ENCODE data around the gene ANKRD24. TPM values are rescaled to one million over a fixed set of nuclear protein-coding genes. Genes with fewer than 3 reads are reported as not detected.

ANKRD24 gene
- total RNA-seq, 6 experiments from 2014 or later = 0.11 to 0.81 (median 0.54) TPM

GRCh38 chr19:4164262-4164661 is 18.2 kb upstream of the ANKRD24 start:
- H3K27me3 Mint-ChIP-seq (ENCODE audit: insufficient read depth) = peaks cover 24% of the 10 kb centered on the region
- no peaks in the 10 kb centered on the region for H3K36me3 Mint-ChIP-seq (ENCODE audit: low read depth)
- TF ChIP-seq CTCF (IDR thresholded peaks at IDR 0.05) = no peak
- H3K9me3 Mint-ChIP-seq = no peaks in the 10 kb centered on the region
- no peaks in the 10 kb centered on the region for H3K4me1 Mint-ChIP-seq (ENCODE audit: low read depth)
- no peak overlapping the region for H3K27ac Mint-ChIP-seq
- no peak overlapping the region for H3K4me3 Mint-ChIP-seq
- no peak for DNase-seq

- no peak for TF ChIP-seq CTCF (IDR thresholded peaks at IDR 0.05)
- no peak overlapping the region for H3K4me3 Mint-ChIP-seq
- DNase-seq = no peak
- H3K36me3 Mint-ChIP-seq (ENCODE audit: low read depth) = no peaks in the 10 kb centered on the region
- no peaks in the 10 kb centered on the region for H3K9me3 Mint-ChIP-seq
- peaks cover 13% of the 10 kb centered on the region for H3K27me3 Mint-ChIP-seq (ENCODE audit: insufficient read depth)
- H3K4me1 Mint-ChIP-seq (ENCODE audit: low read depth) = no peaks in the 10 kb centered on the region
- no peak overlapping the region for H3K27ac Mint-ChIP-seq
Measured at GRCh38 chr19:4171676-4172075, 10.8 kb upstream of the ANKRD24 start.

- no peaks in the 10 kb centered on the region for H3K4me1 Mint-ChIP-seq (ENCODE audit: low read depth)
- H3K4me3 Mint-ChIP-seq = no peak overlapping the region
- H3K27ac Mint-ChIP-seq = no peak overlapping the region
- no peaks in the 10 kb centered on the region for H3K9me3 Mint-ChIP-seq
- peaks cover 10% of the 10 kb centered on the region; the same call in 1 of the 2 replicates for H3K27me3 Mint-ChIP-seq (ENCODE audit: insufficient read depth)
- no peaks in the 10 kb centered on the region for H3K36me3 Mint-ChIP-seq (ENCODE audit: low read depth)
- no peak for DNase-seq
- no peak for TF ChIP-seq CTCF (IDR thresholded peaks at IDR 0.05)
Measured at GRCh38 chr19:4172861-4173473, 9.5 kb upstream of the ANKRD24 start.

GRCh38 chr19:4173479-4174212 is 8.8 kb upstream of the ANKRD24 start:
- Mint-ChIP-seq H3K27ac (no peak overlapping the region), H3K9me3 (no peaks in the 10 kb centered on the region), H3K36me3 (ENCODE audit: low read depth) (no peaks in the 10 kb centered on the region), H3K4me1 (ENCODE audit: low read depth) (no peaks in the 10 kb centered on the region), H3K27me3 (ENCODE audit: insufficient read depth) (peaks cover 6% of the 10 kb centered on the region; the same call in 1 of the 2 replicates), H3K4me3 (no peak overlapping the region)
- TF ChIP-seq CTCF (IDR thresholded peaks at IDR 0.05) = no peak
- DNase-seq = no peak

- Mint-ChIP-seq H3K9me3 (no peaks in the 10 kb centered on the region), H3K27ac (no peak overlapping the region), H3K36me3 (ENCODE audit: low read depth) (0 out of 2 replicates have a peak, but pooled peaks cover under 1% of the 10 kb centered on the region), H3K27me3 (ENCODE audit: insufficient read depth) (peaks cover 4% of the 10 kb centered on the region; the same call in 1 of the 2 replicates), H3K4me1 (ENCODE audit: low read depth) (no peaks in the 10 kb centered on the region), H3K4me3 (no peak overlapping the region)
- TF ChIP-seq CTCF (IDR thresholded peaks at IDR 0.05) = no peak
- no peak for DNase-seq
Measured at GRCh38 chr19:4174213-4174894, 8.1 kb upstream of the ANKRD24 start.

Data from HFFc6 (cell line).